H1 (cell line): ENCODE results near the gene ANKRD11. TPM values are rescaled to one million over a fixed set of nuclear protein-coding genes. Genes with fewer than 3 reads are reported as not detected.

Experiments
- ASH2L ChIP-seq: fragments of 200-600, 300-600 bp; sonication (generic); IDR thresholded peaks from one replicate; pipeline ENCODE4 v1.7.1; 2017; ENCODE audit warnings: low read length
- BRCA1 ChIP-seq: IDR thresholded peaks from 2 replicates; pipeline ENCODE4 v1.6.1; 2012; ENCODE audit warnings: low read depth, low read length, improper control_type of control experiment
- CBX5 ChIP-seq: fragments of 300-800, 300-1000 bp; sonication (generic); IDR thresholded peaks from 2 replicates; pipeline ENCODE4 v1.7.1; 2016; ENCODE audit warnings: antibody characterized with exemption, low read length, low read depth
- CREB1 ChIP-seq: IDR thresholded peaks from 2 replicates; pipeline ENCODE4 v1.6.1; 2012; ENCODE audit warnings: inconsistent platforms
- CTBP2 ChIP-seq: IDR thresholded peaks from 2 replicates; pipeline ENCODE4 v1.7.0; 2011; ENCODE audit warnings: borderline replicate concordance, mild to moderate bottlenecking, moderate library complexity, mixed read lengths, low read length; ENCODE audit not compliant: insufficient read depth, insufficient read length
- EGR1 ChIP-seq: IDR thresholded peaks from 2 replicates; pipeline ENCODE4 v1.6.1; 2011; ENCODE audit warnings: low read depth, low read length, borderline replicate concordance
- EP300 ChIP-seq, 2 experiments: IDR thresholded peaks; 1 replicate in 1 of 2; 2 replicates in 1 of 2; pipeline ENCODE4 v1.6.1; 2011 to 2012; ENCODE audit warnings: low read depth in 2 of 2, low read length in 2 of 2, mild to moderate bottlenecking in 2 of 2, borderline replicate concordance in 1 of 2, inconsistent platforms in 1 of 2, moderate library complexity in 1 of 2
- RFX5 ChIP-seq: IDR thresholded peaks from 2 replicates; pipeline ENCODE4 v1.6.1; 2011; ENCODE audit warnings: low read depth, low read length, improper control_type of control experiment, borderline replicate concordance
- TAF7 ChIP-seq: optimal IDR thresholded peaks from 2 replicates; pipeline ENCODE3; 2011; ENCODE audit warnings: low read depth, mild to moderate bottlenecking, inconsistent platforms, low read length, moderate library complexity, borderline replicate concordance
- TCF12 ChIP-seq: IDR thresholded peaks from 2 replicates; pipeline ENCODE4 v1.6.1; 2011; ENCODE audit warnings: low read depth, mild to moderate bottlenecking, low read length
- TEAD4 ChIP-seq: IDR thresholded peaks from 2 replicates; pipeline ENCODE4 v1.6.1; 2012; ENCODE audit warnings: low read depth, low read length, inconsistent platforms, mixed read lengths
- polyA plus RNA-seq, 7 experiments: library from polyadenylated mRNA; depleted of rRNA in 3 of 7; stranded (reverse) in 5 of 7; unstranded in 2 of 7; fragments of >200 nt in 5 of 7; fragments of 200-250 nt in 2 of 7; gene quantifications; 1 replicate in 5 of 7; 2 replicates in 1 of 7; 4 replicates in 1 of 7; pipeline versions ENCODE4 v1.2.1 to v1.2.3, GENCODE V29; 2011 to 2013; ENCODE audit warnings: missing spikeins in 2 of 7, mixed read lengths in 2 of 7
- total RNA-seq: library from RNA; stranded (reverse); fragmentation: NEBNext Ultra II Directional; extraction: Animal tissue kit (Norgen Biotek cat#: 25700); gene quantifications from 2 replicates; pipeline ENCODE4 v1.2.1, GENCODE V29; 2021
- TF ChIP-seq, protein P1 (sequence below): IDR thresholded peaks from 2 replicates; pipeline ENCODE4 v1.6.1; 2012; ENCODE audit warnings: inconsistent platforms
- TF ChIP-seq, protein P2 (sequence below): IDR thresholded peaks from 2 replicates; pipeline ENCODE4 v1.6.1; 2011; ENCODE audit warnings: low read depth, mild to moderate bottlenecking, low read length; ENCODE audit not compliant: insufficient read depth

Gene ANKRD11
- total and polyA plus RNA-seq, 2 of the 8 experiments (the other 6 are each of a cell fraction or from before 2014, with no cell fraction given) = 46.5 to 142 TPM

GRCh38 chr16:89490439-89491237, at the start of gene ANKRD11 (continued):
- TF ChIP-seq BRCA1 (no peak), CTBP2 (no peak), EP300 (IDR thresholded peaks at IDR 0.05; ENCODE audit: borderline replicate concordance in 1 of 2, low read depth in 2 of 2, low read length in 2 of 2) (peak in 1 of 2 experiments; percentile 45; a peak in 1 of 3 replicates), CREB1 (peak; percentile 98), TAF7 (peak; percentile 96), CBX5 (no peak), TEAD4 (peak; percentile 48; the same call in 1 of the 2 replicates), ASH2L (peak; percentile 80), RFX5 (no peak), TCF12 (no peak), EGR1 (no peak)
- TF ChIP-seq, protein P1, sequence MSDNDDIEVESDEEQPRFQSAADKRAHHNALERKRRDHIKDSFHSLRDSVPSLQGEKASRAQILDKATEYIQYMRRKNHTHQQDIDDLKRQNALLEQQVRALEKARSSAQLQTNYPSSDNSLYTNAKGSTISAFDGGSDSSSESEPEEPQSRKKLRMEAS = peak; percentile 9; the same call in 1 of the 2 replicates
- TF ChIP-seq, protein P2, sequence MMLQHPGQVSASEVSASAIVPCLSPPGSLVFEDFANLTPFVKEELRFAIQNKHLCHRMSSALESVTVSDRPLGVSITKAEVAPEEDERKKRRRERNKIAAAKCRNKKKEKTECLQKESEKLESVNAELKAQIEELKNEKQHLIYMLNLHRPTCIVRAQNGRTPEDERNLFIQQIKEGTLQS = 0 out of 2 replicates have a peak, but pooled peaks have one; percentile 15
